ENCODE data around the gene CDH1.
A peak's percentile ranks its signal among the peaks of the same experiment; 100 is the strongest.
"Not testable (repeated sequence)": the region's sequence is repeated elsewhere in the genome, so short reads cannot be mapped to it uniquely, and the experiment has no call there.

CDH1 gene

DNA sequence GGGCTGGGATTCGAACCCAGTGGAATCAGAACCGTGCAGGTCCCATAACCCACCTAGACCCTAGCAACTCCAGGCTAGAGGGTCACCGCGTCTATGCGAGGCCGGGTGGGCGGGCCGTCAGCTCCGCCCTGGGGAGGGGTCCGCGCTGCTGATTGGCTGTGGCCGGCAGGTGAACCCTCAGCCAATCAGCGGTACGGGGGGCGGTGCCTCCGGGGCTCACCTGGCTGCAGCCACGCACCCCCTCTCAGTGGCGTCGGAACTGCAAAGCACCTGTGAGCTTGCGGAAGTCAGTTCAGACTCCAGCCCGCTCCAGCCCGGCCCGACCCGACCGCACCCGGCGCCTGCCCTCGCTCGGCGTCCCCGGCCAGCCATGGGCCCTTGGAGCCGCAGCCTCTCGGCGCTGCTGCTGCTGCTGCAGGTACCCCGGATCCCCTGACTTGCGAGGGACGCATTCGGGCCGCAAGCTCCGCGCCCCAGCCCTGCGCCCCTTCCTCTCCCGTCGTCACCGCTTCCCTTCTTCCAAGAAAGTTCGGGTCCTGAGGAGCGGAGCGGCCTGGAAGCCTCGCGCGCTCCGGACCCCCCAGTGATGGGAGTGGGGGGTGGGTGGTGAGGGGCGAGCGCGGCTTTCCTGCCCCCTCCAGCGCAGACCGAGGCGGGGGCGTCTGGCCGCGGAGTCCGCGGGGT lies at the start of gene CDH1:
TSS of gene CDH1 (plus strand) at position 247 of the 684 bp plus-strand sequence. CDS start at position 371, 124 bp downstream.
- peak in 13 of 51 donors; percentile 6 to 58 (median 22) for DNase-seq

- DNase-seq: no peak
Measured at GRCh38 chr16:68689921-68690320, 47.2 kb upstream of the CDH1 start.

- DNase-seq: no peak
Measured at GRCh38 chr16:68695575-68695974, 41.5 kb upstream of the CDH1 start.

GRCh38 chr16:68696514-68696913 lies 40.6 kb upstream of the CDH1 start:
- no peak for DNase-seq

DNA sequence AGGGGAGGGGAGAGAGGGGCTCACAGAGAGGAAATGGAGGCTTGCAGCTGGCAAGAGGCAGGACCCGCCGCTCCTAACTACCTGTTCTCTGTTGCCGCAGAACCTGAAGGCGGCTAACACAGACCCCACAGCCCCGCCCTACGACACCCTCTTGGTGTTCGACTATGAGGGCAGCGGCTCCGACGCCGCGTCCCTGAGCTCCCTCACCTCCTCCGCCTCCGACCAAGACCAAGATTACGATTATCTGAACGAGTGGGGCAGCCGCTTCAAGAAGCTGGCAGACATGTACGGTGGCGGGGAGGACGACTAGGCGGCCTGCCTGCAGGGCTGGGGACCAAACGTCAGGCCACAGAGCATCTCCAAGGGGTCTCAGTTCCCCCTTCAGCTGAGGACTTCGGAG lies 39.0 kb upstream of the CDH1 start:
- no peak for DNase-seq

DNA sequence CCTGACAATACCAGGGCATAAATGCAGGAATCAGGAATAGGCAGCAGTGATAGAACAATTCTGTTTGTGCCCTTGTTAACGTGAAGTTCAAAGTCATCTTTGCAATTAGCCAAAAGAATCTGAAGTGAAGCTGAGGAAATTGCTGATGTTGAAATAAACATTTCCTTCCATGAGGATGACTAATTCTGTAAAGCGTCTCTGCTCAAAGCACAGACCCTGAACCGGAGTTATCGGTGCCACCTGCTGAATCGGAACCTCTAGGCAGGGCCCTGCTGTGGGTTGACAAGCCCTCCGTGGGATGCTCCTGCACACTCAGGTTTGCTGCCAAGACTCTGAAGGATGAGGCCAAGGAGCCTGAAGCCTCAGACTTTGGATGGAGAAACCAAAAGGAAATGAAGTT lies 37.0 kb upstream of the CDH1 start:
- no peak for DNase-seq

- DNase-seq: no peak
Measured at GRCh38 chr16:68700831-68701230, 36.3 kb upstream of the CDH1 start.

- DNase-seq: peak in 48 of 51 donors; percentile 7 to 85 (median 59)
Measured at GRCh38 chr16:68704232-68704867, 32.7 kb upstream of the CDH1 start.

DNA sequence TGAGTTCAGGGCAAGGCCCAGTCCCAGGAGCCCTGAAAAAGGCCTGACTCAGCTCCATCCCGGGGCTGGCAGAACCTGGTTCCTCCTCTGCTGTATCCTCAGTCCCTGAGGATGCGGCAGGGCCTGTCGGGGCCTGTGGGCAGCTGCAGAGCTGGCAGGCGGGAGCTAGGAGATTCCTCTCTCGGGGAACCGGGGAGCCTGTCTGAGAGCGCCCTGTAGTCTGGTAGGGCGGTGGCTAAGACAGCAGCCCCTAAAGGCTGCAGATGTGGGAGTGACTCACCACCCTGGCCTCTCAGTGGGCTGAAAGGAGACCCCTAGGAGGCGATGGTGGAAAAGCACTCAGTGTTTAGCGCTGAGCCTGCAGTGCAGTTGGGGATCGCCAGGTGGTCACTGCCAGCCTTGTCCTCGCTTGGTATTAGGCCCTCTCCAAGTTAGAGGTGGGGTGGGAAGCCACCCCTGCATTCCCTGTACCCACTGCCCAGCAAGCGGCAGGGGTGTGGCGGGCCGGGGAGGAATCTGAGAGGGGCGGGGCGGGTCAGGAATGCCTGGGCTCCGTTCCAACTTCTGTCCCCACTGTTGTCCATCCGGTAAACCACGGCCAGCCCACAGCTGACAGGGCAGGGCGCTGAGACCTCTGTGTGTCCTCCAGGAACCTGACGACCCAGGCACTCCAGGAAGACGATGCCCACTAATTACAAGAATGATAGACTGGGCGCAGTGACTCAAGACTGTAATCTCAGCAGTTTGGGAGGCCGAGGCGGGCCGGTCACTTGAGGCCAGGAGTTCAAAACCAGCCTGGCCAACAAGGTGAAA lies 29.5 kb upstream of the CDH1 start:
- DNase-seq: no peak

DNA sequence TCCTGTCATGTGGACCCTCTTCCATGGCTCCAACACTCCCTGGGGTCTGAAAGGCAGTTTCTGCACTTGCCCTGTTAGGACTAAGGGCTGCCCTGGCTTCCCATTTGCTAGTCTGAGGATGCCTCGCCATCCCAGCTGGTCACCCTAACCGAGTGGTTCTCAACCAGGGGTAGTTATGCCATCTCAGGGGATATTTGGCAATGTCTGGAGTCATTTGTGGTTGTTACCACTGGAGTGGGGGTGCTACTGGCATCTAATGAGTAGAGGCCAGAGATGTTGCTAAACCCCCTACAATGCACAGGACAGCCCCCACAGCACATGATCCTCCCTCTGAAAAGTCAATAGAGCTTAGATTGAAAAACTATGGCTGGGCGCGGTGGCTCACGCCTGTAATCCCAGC lies 26.9 kb upstream of the CDH1 start:
- DNase-seq: no peak

GRCh38 chr16:68711421-68712139 lies 25.5 kb upstream of the CDH1 start:
- DNase-seq: peak in 6 of 51 donors; percentile 2 to 33 (median 6)

DNA sequence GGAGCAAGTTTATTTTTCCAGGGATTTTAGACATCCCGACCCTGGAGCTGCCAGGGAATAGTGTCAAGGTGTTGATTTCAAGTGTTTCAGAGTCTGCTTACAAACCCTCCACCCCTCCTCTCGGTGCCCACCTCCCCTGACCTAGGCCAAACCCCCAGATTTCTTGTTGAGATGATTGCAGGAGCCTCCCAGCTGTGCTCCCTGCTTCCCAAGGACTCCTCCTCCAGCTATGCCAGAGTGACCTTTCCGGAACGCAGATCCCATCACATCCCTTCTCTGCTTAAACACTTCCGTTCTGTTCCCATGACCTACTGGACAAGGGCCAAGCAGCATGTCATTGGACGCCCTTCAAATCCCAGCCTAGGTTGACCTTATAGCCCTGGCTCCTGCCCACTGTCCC lies 23.7 kb upstream of the CDH1 start:
- DNase-seq: no peak

- no peak for DNase-seq
Measured at GRCh38 chr16:68715471-68715870, 21.6 kb upstream of the CDH1 start.

DNA sequence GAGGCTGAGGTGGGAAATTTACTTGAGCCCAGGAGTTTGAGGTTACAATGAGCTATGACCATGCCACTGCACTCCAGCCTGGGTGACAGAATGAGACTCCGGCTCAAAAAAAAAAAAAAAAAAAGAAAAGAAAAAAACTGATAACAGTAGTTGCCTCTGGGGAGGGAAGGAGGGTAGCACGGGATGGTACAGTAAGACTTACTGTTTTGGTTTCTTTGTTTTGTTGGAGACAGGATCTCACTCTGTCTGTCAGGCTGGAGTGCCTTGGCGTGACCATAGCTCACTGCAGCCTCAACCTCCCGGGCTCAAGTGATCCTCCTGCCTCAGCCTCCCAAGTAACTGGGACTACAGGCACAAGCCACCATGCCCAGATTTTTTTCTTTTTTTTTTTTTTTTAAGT lies 20.6 kb upstream of the CDH1 start:
- not testable (repeated sequence) for DNase-seq

DNA sequence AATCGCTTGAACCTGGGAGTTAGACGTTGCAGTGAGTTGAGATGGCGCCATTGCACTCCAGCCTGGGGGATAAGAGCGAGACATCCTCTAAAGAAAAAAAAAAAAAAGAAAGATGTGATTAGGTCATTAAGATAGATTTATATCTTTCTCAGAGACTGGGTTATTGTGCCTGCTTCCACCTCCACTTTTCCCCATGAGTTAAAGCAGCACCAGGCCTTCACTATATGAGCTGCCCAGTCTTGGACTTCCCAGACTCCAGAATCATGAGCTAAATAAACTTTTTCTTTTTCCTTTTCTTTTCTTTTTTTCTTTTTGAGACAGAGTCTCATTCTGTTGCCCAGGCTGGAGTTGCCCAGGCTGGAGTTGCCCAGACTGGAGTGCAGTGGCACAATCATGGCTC lies 19.4 kb upstream of the CDH1 start:
- no peak for DNase-seq

DNA sequence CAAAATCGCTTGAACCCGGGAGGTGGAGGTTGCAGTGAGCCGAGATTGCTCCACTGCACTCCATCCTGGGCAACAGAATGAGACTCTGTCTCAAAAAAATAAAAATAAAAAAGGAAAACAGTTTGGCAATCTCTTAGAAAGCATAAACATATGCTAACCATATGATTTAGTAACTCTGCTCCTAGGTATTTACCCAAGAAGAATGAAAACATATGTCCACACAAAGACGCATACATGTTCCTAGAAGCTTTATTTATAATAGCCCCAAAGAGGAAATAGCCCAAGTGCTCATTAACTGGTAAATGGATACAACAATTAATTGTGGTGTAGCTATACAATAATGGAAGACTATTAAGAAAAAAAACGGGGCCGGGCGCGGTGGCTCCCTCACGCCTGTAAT lies 18.5 kb upstream of the CDH1 start:
- DNase-seq: no peak

- DNase-seq: no peak
Measured at GRCh38 chr16:68719993-68720489, 17.1 kb upstream of the CDH1 start.

DNA sequence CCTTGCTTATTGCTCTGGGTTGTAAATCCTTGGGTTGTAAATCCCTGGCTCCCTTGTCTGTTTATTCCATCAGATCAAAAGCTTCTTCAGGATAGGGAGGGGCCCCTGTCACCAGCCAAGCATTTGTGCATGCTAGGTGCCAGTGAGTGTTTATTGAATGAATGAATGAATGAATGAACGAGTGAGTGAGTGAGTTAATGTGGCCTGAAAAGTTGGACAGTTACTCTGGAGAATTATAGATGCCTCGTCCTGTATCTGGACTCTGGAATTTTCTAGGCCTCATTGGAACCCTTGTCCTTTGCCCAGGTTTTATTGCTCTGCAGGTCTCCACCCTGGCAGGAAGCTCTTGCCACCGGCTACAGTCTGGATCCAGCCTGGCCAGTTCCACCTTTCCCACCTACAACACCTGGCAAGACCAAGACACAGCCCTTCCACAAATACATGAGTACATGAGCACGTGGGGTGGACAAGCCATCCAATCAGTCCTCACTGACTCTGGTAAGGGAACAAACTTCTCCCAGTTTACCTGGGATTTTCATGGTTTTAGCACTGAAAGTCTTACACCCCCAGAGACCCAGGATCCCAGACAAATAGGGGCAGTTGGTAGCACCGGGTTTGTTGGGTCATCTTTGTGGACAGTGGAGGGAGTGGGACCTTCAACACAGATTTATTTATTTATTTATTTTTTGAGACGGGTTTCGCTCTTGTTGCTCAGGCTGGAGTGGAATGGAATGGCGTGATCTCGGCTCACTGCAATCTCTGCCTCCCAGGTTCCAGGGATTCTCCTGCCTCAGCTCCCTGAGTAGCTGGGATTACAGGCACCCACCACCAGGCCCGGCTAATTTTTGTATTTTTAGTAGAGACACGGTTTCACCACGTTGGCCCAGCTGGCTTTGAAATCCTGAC lies 14.7 kb upstream of the CDH1 start:
- no peak for DNase-seq

GRCh38 chr16:68724797-68725196 lies 12.3 kb upstream of the CDH1 start:
- no peak for DNase-seq

DNA sequence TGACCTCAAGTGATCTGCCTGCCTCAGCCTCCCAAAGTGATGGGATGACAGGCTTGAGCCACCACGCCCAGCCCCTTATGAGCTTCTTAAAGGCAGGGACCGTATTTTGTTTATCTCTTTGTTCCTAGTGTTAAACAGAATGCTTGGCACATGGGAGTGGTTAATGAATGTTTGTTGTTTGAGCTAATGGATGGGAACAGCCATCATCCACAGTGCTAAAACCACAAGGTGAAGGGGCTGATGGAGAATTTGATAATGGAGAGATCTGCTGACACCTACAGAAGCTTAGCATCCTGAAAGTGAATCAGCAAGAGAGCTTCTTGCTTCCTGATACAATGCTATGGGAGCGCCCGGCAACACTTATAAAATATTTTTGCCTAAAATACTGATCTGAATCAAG lies 8.6 kb upstream of the CDH1 start:
- no peak for DNase-seq

DNA sequence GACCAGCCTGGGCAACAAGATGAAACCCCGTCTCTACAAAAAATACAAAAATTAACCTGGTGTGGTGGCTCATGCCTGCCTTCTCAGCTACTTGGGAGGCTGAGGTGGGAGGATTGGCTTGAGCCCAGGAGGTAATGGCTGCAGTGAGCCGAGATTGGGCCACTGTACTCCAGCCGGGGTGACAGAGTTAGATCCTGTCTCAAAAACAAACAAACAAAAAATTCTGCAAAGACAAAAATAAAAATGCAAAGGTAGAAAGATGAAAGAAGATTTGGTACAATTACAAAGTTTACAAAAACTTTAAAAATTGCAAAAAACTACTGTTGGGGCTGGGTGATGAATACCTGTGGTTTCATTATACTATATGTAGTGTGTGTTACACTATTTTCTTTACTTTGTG lies 5.5 kb upstream of the CDH1 start:
- no peak for DNase-seq

Measured in hypothalamus (tissue), 51 donors.